ENCODE data around the gene SETD3. TPM values are rescaled to one million over a fixed set of nuclear protein-coding genes. Genes with fewer than 3 reads are reported as not detected.
A peak's percentile ranks its signal among the peaks of the same experiment; 100 is the strongest.

Gene SETD3
- total RNA-seq, 2 donors from 2014 or later: 84.2 to 114 TPM

- DNase-seq (ENCODE audit: low spot score): no peak
- H3K36me3 ChIP-seq: peaks cover 28% of the 10 kb centered on the region
- peaks cover 0 to 23% of the 10 kb centered on the region in 2 donors for H3K4me1 ChIP-seq
- H3K9me3 ChIP-seq: peaks cover 0 to 9% of the 10 kb centered on the region in 2 donors
- no peak overlapping the region for H3K4me3 ChIP-seq
- H3K27me3 ChIP-seq: no peaks in the 10 kb centered on the region
- TF ChIP-seq, protein P1, sequence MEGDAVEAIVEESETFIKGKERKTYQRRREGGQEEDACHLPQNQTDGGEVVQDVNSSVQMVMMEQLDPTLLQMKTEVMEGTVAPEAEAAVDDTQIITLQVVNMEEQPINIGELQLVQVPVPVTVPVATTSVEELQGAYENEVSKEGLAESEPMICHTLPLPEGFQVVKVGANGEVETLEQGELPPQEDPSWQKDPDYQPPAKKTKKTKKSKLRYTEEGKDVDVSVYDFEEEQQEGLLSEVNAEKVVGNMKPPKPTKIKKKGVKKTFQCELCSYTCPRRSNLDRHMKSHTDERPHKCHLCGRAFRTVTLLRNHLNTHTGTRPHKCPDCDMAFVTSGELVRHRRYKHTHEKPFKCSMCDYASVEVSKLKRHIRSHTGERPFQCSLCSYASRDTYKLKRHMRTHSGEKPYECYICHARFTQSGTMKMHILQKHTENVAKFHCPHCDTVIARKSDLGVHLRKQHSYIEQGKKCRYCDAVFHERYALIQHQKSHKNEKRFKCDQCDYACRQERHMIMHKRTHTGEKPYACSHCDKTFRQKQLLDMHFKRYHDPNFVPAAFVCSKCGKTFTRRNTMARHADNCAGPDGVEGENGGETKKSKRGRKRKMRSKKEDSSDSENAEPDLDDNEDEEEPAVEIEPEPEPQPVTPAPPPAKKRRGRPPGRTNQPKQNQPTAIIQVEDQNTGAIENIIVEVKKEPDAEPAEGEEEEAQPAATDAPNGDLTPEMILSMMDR (IDR thresholded peaks at IDR 0.05): no peak
- no peak overlapping the region for H3K27ac ChIP-seq
Measured at GRCh38 chr14:99431986-99432385, 48.7 kb downstream of the SETD3 start.

DNA sequence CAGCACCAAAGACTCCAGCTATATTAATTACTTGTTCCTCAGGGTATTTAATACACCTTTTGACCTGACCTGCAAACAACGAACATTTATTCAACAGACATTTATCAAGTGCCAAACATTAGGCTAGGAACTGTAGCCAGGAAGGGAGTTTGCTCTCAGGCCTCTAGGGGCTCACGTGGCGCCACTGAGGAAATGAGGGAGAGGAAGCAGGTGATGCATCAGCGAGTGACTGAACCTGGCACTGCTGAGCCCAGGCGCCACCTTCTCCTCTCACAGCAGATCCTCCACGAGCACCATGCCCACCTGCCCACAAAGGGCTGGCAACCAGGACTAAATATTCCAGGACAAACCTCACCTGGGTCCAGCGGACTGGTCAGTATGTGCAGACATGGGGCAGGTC lies 50.2 kb downstream of the SETD3 start:
- no peak overlapping the region for H3K4me3 ChIP-seq
- H3K9me3 ChIP-seq: peaks cover 0 to 9% of the 10 kb centered on the region in 2 donors
- H3K36me3 ChIP-seq: peaks cover 24% of the 10 kb centered on the region
- H3K27ac ChIP-seq: no peak overlapping the region
- peaks cover 0 to 15% of the 10 kb centered on the region in 2 donors for H3K4me1 ChIP-seq
- no peak for DNase-seq (ENCODE audit: low spot score)
- no peaks in the 10 kb centered on the region for H3K27me3 ChIP-seq
- TF ChIP-seq, protein P1 (IDR thresholded peaks at IDR 0.05): peak in 1 of 2 donors; percentile 37

DNA sequence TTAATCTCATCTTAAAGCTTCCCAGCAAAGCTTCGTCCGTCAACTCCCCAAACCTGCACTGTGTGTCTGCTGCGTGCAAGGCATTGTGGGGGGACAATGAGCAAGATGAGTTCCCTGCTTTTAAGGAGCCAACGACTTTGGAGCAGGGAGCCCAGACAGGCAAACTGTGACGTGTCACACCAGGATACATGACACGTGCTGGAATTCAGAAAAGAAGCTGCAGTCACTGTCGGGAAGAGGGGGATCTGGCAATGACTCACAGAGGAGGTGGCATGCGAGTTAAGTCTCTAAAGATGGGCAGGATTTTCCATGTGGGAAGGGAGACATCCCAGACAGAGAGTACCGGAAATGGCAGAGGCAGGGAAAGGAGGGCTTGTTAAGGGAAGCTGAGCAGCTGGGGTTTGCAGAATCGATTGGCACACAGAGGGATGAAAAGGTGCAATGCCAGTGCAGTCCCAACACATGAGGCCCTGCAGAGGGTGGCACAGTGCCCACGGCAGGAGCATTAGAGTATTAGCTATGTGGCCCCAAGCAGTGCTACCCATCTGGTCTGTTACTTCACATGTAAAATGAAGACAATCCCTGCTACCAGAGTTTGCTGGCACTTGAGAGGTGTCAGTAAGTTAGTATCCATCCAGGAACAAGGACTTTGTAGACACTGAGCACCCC lies 52.9 kb downstream of the SETD3 start:
- no peak overlapping the region for H3K27ac ChIP-seq
- TF ChIP-seq, protein P1 (IDR thresholded peaks at IDR 0.05): no peak
- H3K27me3 ChIP-seq: no peaks in the 10 kb centered on the region
- DNase-seq (ENCODE audit: low spot score): no peak
- H3K4me3 ChIP-seq: no peak overlapping the region
- peaks cover 0 to 9% of the 10 kb centered on the region in 2 donors for H3K9me3 ChIP-seq
- H3K4me1 ChIP-seq: peaks cover 0 to 26% of the 10 kb centered on the region in 2 donors
- peaks cover 17% of the 10 kb centered on the region for H3K36me3 ChIP-seq

DNA sequence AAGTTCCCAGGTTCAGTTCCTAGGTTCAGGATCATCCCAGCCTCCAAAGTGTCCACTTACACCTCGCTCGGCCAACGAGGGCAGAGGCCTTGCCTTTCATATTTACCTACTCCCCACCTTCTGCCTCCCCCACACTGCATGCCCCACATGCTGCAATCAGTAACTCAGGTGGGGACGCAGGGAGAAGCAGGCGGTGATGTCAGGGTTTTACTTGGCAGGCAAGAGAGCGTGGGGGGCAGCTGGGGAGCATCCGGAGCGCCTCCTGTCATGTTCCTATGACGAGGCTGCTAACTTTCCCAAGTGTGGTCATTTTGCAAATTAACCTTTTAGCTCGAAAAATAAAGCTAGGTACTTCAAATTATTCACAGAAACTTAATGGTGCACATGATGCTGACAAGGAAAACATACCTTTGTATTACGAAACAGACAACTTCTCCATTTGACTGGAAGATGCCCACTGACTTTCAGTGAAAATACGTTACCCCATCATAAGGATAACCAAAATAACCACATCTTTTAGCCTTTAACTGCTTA lies 53.8 kb downstream of the SETD3 start:
- DNase-seq (ENCODE audit: low spot score): no peak
- Histone ChIP-seq H3K27ac (no peak overlapping the region), H3K4me3 (no peak overlapping the region), H3K36me3 (peaks cover 17% of the 10 kb centered on the region), H3K27me3 (no peaks in the 10 kb centered on the region), H3K4me1 (peaks cover 0 to 26% of the 10 kb centered on the region in 2 donors), H3K9me3 (peaks cover 0 to 9% of the 10 kb centered on the region in 2 donors)
- TF ChIP-seq, protein P1 (IDR thresholded peaks at IDR 0.05): no peak

- Histone ChIP-seq H3K4me1 (peaks cover 0 to 20% of the 10 kb centered on the region in 2 donors), H3K27me3 (no peaks in the 10 kb centered on the region), H3K4me3 (no peak overlapping the region), H3K9me3 (peaks cover 0 to 9% of the 10 kb centered on the region in 2 donors), H3K36me3 (peaks cover 17% of the 10 kb centered on the region), H3K27ac (no peak overlapping the region)
- TF ChIP-seq, protein P1 (IDR thresholded peaks at IDR 0.05): no peak
- DNase-seq (ENCODE audit: low spot score): no peak
Measured at GRCh38 chr14:99426265-99426664, 54.4 kb downstream of the SETD3 start.
